ENCODE data around the gene HIC2. TPM values are rescaled to one million over a fixed set of nuclear protein-coding genes. Genes with fewer than 3 reads are reported as not detected.

Gene HIC2
- total RNA-seq, 4 donors from 2014 or later: 0.26 to 8.4 (median 5.2) TPM

DNA sequence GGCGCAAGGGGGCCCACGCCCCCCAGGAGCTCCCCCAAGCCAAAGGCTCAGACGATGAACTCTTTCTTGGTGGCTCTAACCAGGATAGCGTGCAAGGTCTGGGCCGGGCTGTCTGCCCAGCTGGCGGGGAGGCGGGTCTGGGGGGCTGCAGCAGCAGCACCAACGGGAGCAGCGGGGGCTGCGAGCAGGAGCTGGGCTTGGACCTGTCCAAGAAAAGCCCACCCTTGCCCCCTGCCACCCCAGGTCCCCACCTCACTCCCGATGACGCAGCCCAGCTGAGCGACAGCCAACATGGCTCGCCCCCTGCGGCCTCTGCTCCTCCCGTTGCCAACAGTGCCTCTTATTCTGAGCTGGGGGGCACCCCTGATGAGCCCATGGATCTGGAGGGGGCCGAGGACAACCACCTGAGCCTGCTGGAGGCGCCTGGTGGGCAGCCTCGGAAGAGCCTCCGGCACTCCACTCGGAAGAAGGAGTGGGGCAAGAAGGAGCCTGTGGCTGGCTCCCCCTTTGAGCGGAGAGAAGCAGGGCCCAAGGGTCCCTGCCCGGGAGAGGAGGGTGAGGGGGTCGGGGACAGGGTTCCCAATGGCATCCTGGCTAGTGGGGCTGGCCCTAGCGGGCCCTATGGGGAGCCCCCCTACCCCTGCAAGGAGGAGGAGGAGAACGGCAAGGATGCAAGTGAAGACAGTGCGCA is 28.4 kb downstream of the HIC2 start:
- peak in 1 of 2 donors; percentile 11 for DNase-seq
- Histone ChIP-seq H3K9me3 (no peaks in the 10 kb centered on the region), H3K27me3 (no peaks in the 10 kb centered on the region), H3K36me3 (no peaks in the 10 kb centered on the region), H3K4me1 (no peaks in the 10 kb centered on the region), H3K4me3 (no peak overlapping the region), H3K27ac (no peak overlapping the region)
- intact Hi-C loops (cut with DNase I; ENCODE audit: low total_unique reads): no loop called here
- TF ChIP-seq, protein P1, sequence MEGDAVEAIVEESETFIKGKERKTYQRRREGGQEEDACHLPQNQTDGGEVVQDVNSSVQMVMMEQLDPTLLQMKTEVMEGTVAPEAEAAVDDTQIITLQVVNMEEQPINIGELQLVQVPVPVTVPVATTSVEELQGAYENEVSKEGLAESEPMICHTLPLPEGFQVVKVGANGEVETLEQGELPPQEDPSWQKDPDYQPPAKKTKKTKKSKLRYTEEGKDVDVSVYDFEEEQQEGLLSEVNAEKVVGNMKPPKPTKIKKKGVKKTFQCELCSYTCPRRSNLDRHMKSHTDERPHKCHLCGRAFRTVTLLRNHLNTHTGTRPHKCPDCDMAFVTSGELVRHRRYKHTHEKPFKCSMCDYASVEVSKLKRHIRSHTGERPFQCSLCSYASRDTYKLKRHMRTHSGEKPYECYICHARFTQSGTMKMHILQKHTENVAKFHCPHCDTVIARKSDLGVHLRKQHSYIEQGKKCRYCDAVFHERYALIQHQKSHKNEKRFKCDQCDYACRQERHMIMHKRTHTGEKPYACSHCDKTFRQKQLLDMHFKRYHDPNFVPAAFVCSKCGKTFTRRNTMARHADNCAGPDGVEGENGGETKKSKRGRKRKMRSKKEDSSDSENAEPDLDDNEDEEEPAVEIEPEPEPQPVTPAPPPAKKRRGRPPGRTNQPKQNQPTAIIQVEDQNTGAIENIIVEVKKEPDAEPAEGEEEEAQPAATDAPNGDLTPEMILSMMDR (IDR thresholded peaks at IDR 0.05): no peak
- TF ChIP-seq POLR2A (IDR thresholded peaks at IDR 0.05): no peak

DNA sequence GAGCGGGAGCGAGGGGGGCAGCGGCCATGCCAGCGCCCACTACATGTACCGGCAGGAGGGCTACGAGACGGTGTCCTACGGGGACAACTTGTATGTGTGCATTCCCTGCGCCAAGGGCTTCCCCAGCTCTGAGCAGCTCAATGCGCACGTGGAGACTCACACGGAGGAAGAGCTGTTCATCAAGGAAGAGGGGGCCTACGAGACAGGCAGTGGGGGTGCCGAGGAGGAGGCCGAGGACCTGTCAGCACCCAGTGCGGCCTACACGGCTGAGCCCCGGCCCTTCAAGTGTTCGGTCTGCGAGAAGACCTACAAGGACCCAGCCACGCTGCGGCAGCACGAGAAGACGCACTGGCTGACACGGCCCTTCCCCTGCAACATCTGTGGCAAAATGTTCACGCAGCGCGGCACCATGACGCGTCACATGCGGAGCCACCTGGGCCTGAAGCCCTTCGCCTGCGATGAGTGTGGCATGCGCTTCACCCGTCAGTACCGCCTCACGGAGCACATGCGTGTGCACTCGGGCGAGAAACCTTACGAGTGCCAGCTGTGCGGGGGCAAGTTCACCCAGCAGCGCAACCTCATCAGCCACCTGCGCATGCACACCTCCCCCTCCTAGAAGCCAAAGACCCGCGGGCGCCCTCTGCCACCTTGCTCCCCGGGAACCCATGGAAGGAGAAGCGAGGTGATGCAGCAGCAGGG is 29.1 kb downstream of the HIC2 start:
- Histone ChIP-seq H3K27ac (no peak overlapping the region), H3K36me3 (no peaks in the 10 kb centered on the region), H3K4me1 (no peaks in the 10 kb centered on the region), H3K4me3 (no peak overlapping the region), H3K9me3 (no peaks in the 10 kb centered on the region), H3K27me3 (no peaks in the 10 kb centered on the region)
- DNase-seq: peak in 1 of 2 donors; percentile 15
- intact Hi-C loops (cut with DNase I; ENCODE audit: low total_unique reads): no loop called here
- TF ChIP-seq, protein P1 (IDR thresholded peaks at IDR 0.05): no peak
- no peak for TF ChIP-seq POLR2A (IDR thresholded peaks at IDR 0.05)

DNA sequence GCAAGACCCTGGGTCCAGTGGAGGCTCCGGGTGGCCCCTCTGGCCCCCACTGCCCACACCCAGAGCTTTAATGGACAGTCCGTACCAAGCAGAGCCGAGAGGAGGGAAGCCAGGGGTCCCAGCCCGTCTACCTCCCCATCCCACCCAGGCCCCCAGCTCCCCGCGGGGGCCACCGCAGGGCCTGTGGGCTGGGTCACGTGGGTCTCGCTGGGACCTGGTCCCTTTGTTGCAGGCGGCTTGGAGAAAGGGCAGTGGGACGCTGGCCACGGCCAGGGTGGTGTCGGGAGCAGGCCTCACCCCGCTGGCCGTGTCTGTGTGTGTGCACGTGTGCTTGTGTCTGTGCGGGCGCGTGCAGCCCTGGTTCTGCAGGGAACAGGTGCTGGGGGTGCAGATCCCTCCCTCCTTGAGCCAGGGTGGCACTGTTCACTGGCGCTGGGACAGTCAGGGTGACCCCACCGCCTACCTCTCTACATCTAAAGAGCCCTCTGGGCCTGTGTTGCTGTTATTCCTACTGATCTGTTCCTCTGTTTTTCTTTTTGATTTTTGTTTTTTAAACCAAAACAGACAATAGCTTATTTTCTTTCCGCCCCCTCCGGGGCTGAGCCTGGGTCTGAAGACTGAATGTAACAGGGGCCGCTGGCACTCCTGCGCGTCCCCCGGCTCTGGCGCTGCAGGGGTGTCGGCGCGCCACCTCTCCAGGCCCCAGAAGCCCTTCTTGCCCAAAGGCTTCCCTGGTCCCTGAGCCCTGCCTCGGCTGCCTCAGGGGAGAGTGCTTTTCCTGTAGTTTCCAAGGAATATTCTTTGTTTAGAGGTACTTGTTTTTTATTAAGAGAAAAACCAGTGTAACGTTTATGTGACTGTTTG is 29.9 kb downstream of the HIC2 start:
- Histone ChIP-seq H3K4me3 (no peak overlapping the region), H3K36me3 (no peaks in the 10 kb centered on the region), H3K9me3 (no peaks in the 10 kb centered on the region), H3K4me1 (no peaks in the 10 kb centered on the region), H3K27ac (no peak overlapping the region), H3K27me3 (no peaks in the 10 kb centered on the region)
- intact Hi-C loops (cut with DNase I; ENCODE audit: low total_unique reads): no loop called here
- TF ChIP-seq, protein P1 (IDR thresholded peaks at IDR 0.05): no peak
- no peak for TF ChIP-seq POLR2A (IDR thresholded peaks at IDR 0.05)
- DNase-seq: peak in 1 of 2 donors; percentile 9

DNA sequence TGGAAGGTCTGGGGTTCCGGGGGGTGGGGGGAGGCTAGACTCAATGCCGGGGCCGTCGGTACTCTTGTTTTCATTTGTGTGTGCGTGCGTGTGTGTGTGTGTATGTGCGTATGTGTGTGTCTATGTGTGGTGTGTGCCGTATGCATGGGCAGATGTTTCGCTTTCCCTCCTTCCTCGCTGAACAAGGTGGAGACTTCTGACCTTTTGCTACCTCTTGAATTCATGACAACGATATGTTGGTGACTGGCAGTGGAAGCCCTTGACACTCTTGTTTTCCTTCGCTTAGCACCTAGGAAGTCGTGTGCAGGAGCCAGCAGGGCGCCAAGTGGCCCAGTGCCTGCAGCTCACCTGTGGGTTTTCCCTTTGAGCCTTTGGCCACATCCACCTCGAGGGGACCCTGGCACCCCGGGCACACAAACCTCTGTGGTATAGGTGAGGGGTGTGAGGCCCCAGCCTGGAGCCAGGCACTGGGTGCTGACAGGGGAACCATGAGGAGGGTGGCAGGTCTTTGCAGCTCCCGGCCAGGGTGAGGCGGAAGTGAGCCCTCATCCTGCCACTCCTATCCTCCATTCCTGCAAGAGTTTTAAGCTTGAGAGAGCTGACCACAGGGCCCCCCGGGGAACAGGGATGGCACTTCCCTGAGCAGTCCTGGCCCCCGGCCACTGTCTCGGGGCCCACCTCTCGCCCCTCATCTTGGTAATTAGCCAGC is 30.7 kb downstream of the HIC2 start:
- peak in 1 of 2 donors; percentile 11 for DNase-seq
- intact Hi-C loops (cut with DNase I; ENCODE audit: low total_unique reads): no loop called here

More for the DNA sequence above, 30.7 kb downstream of the HIC2 start:
- H3K4me1 ChIP-seq: no peaks in the 10 kb centered on the region
- H3K9me3 ChIP-seq: no peaks in the 10 kb centered on the region
- no peak overlapping the region for H3K4me3 ChIP-seq
- no peaks in the 10 kb centered on the region for H3K27me3 ChIP-seq
- H3K36me3 ChIP-seq: no peaks in the 10 kb centered on the region
- no peak for TF ChIP-seq POLR2A (IDR thresholded peaks at IDR 0.05)
- TF ChIP-seq, protein P1 (IDR thresholded peaks at IDR 0.05): no peak
- no peak overlapping the region for H3K27ac ChIP-seq

Measured in uterus (tissue), 4 donors.